ENCODE results near the gene MAP4K3. TPM values are rescaled to one million over a fixed set of nuclear protein-coding genes. Genes with fewer than 3 reads are reported as not detected.

The MAP4K3 gene
- total RNA-seq, 1 donor from 2014 or later, result 63.6 TPM

DNA sequence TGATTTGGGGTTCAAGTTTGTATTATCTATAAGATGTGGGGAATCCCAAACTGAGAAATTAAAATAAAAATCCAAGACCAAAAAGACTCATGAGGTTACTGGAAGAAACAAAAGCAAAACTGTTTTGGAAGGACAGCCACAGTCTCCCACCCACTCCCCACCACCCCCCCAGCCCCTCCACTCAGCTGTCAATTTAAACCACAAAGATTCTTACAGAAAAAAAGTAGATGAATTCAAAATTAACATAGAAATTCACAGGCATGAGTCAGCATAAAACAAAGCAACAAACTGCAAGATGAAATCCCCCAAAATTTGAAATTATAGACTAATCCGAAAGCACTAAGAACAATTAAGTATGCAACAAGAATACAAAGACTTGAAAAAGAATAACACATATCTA is 12.1 kb downstream of the MAP4K3 start:
- TF ChIP-seq, protein P1, sequence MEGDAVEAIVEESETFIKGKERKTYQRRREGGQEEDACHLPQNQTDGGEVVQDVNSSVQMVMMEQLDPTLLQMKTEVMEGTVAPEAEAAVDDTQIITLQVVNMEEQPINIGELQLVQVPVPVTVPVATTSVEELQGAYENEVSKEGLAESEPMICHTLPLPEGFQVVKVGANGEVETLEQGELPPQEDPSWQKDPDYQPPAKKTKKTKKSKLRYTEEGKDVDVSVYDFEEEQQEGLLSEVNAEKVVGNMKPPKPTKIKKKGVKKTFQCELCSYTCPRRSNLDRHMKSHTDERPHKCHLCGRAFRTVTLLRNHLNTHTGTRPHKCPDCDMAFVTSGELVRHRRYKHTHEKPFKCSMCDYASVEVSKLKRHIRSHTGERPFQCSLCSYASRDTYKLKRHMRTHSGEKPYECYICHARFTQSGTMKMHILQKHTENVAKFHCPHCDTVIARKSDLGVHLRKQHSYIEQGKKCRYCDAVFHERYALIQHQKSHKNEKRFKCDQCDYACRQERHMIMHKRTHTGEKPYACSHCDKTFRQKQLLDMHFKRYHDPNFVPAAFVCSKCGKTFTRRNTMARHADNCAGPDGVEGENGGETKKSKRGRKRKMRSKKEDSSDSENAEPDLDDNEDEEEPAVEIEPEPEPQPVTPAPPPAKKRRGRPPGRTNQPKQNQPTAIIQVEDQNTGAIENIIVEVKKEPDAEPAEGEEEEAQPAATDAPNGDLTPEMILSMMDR (IDR thresholded peaks at IDR 0.05; ENCODE audit: unreplicated experiment), result no peak
- no peak overlapping the region for H3K27ac Mint-ChIP-seq
- no peaks in the 10 kb centered on the region for H3K36me3 Mint-ChIP-seq (ENCODE audit: insufficient read depth)
- DNase-seq (ENCODE audit: low spot score, unreplicated experiment), result no peak
- H3K4me1 Mint-ChIP-seq (ENCODE audit: low read depth), result peaks cover 10% of the 10 kb centered on the region
- H3K4me3 Mint-ChIP-seq (ENCODE audit: low read depth), result no peak overlapping the region
- peaks cover 4% of the 10 kb centered on the region for H3K9me3 Mint-ChIP-seq (ENCODE audit: low read depth)
- no peaks in the 10 kb centered on the region for H3K27me3 Mint-ChIP-seq

DNA sequence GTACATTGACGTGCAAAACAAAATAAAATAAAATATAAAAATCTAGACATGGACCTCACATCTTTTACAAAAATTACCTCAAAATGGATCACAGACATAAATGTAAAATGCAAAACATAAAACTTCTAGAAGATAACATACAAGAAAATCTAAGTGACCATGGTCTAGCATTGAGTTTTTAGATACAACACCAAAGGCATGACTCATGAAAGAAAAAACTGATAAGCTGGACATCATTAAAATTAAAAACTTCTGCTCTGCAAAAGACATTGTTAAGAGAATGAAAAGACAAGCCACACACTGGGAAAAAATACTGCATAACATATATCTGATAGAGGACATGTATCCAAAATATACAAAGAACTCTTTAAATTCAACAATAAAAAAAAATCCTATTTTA is 14.4 kb downstream of the MAP4K3 start:
- TF ChIP-seq, protein P1 (IDR thresholded peaks at IDR 0.05; ENCODE audit: unreplicated experiment), result no peak
- peaks cover 18% of the 10 kb centered on the region for H3K4me1 Mint-ChIP-seq (ENCODE audit: low read depth)
- H3K4me3 Mint-ChIP-seq (ENCODE audit: low read depth), result no peak overlapping the region
- H3K9me3 Mint-ChIP-seq (ENCODE audit: low read depth), result peaks cover 4% of the 10 kb centered on the region
- H3K27ac Mint-ChIP-seq, result no peak overlapping the region
- no peak for DNase-seq (ENCODE audit: low spot score, unreplicated experiment)
- no peaks in the 10 kb centered on the region for H3K36me3 Mint-ChIP-seq (ENCODE audit: insufficient read depth)
- H3K27me3 Mint-ChIP-seq, result no peaks in the 10 kb centered on the region

DNA sequence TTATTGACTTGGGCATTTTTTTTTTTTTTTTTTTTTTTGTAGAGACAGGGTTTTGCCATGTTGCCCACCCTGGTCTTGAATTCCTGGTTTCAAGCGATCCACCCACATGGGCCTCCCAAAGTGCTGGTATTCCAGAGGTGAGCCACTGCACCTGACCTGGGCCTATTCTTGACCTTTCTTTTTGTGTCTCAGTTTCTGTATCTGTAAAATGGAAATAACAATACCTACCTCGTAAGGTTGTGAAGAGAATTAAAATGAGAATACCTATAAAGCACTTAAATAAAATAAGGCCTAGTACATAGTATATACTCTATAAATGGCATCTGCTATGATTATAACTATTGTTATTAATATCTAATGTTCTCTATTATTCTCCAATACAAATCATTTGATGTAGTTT is 15.7 kb downstream of the MAP4K3 start:
- no peak overlapping the region for H3K4me3 Mint-ChIP-seq (ENCODE audit: low read depth)
- peaks cover 4% of the 10 kb centered on the region for H3K9me3 Mint-ChIP-seq (ENCODE audit: low read depth)
- no peak for DNase-seq (ENCODE audit: low spot score, unreplicated experiment)
- H3K36me3 Mint-ChIP-seq (ENCODE audit: insufficient read depth), result no peaks in the 10 kb centered on the region
- H3K27ac Mint-ChIP-seq, result no peak overlapping the region
- TF ChIP-seq, protein P1 (IDR thresholded peaks at IDR 0.05; ENCODE audit: unreplicated experiment), result no peak
- H3K27me3 Mint-ChIP-seq, result no peaks in the 10 kb centered on the region
- peaks cover 14% of the 10 kb centered on the region for H3K4me1 Mint-ChIP-seq (ENCODE audit: low read depth)

DNA sequence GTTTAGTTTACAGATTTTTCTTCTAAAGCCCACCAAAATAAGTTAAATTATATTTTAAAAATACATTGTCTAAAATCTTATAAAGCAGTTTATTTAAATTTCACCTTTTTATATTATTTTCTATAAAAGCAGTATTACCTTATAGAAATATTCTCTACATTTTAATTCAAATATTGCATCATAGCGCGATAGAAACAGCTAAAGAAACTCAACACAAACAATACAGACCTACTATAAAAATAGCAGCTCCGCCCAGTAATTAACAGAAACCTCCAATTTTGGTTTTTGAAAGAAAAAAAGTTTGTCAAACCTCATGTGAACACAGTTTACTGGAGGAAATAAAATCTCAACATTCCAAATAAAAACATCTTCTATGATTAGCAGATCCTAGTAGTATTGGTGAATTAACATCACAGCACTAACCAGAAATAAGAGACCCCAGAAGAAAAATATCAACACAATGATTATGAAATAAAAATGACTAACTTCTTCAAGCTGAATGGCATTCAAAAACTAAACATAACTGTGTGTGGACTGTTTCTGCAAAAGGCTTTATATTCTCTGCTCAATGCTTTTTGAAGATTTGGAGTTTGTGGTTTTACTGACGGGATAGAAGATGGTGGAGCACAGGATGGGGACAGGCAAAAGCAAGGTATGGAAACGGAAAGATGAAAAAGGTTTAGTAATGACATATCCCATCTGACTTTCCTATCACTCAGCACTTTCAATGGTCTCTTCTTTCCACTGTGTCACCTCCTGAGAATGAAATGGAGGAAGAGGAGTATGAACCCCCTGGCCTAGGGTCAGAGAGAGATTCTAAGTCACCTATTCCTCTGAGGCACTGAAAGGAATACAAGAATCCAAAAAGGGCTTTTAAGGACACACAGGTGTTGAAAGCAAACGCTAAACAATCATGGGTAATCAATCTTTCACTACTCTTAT is 17.5 kb downstream of the MAP4K3 start:
- Mint-ChIP-seq H3K27ac (no peak overlapping the region), H3K4me1 (ENCODE audit: low read depth) (peaks cover 10% of the 10 kb centered on the region), H3K36me3 (ENCODE audit: insufficient read depth) (no peaks in the 10 kb centered on the region), H3K4me3 (ENCODE audit: low read depth) (no peak overlapping the region), H3K9me3 (ENCODE audit: low read depth) (peaks cover 4% of the 10 kb centered on the region), H3K27me3 (no peaks in the 10 kb centered on the region)
- DNase-seq (ENCODE audit: low spot score, unreplicated experiment), result no peak
- TF ChIP-seq, protein P1 (IDR thresholded peaks at IDR 0.05; ENCODE audit: unreplicated experiment), result no peak

DNA sequence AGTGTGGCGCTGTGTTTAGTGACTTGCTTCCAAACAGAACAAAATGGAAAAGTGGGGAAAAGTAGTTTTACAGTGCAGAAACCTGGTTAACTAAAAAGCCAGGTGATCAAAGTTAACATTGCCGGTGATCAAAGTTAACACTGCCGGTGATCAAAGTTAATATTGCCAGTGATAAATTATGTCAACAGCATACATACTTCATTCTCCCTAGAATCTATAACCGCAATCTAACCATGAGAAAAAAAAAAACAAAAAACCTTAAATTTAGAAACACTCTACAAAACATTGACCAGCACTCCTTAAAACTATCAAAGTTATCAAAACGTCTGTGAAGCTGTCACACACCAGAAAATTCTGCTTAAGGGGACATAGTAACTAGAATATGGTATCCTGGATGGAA is 18.6 kb downstream of the MAP4K3 start:
- peaks cover 10% of the 10 kb centered on the region for H3K4me1 Mint-ChIP-seq (ENCODE audit: low read depth)
- no peaks in the 10 kb centered on the region for H3K27me3 Mint-ChIP-seq
- no peak for DNase-seq (ENCODE audit: low spot score, unreplicated experiment)
- H3K36me3 Mint-ChIP-seq (ENCODE audit: insufficient read depth), result no peaks in the 10 kb centered on the region
- H3K27ac Mint-ChIP-seq, result peak overlapping the region; percentile 23
- no peak overlapping the region for H3K4me3 Mint-ChIP-seq (ENCODE audit: low read depth)
- H3K9me3 Mint-ChIP-seq (ENCODE audit: low read depth), result peaks cover 4% of the 10 kb centered on the region
- TF ChIP-seq, protein P1 (IDR thresholded peaks at IDR 0.05; ENCODE audit: unreplicated experiment), result no peak

Data from progenitor cell of endocrine pancreas (in vitro differentiated cells).